ENCODE results near the gene ITGA3. TPM values are rescaled to one million over a fixed set of nuclear protein-coding genes. Genes with fewer than 3 reads are reported as not detected.

The ITGA3 gene
- total RNA-seq, 2 donors from 2014 or later = 26.5 to 35.9 TPM

DNA sequence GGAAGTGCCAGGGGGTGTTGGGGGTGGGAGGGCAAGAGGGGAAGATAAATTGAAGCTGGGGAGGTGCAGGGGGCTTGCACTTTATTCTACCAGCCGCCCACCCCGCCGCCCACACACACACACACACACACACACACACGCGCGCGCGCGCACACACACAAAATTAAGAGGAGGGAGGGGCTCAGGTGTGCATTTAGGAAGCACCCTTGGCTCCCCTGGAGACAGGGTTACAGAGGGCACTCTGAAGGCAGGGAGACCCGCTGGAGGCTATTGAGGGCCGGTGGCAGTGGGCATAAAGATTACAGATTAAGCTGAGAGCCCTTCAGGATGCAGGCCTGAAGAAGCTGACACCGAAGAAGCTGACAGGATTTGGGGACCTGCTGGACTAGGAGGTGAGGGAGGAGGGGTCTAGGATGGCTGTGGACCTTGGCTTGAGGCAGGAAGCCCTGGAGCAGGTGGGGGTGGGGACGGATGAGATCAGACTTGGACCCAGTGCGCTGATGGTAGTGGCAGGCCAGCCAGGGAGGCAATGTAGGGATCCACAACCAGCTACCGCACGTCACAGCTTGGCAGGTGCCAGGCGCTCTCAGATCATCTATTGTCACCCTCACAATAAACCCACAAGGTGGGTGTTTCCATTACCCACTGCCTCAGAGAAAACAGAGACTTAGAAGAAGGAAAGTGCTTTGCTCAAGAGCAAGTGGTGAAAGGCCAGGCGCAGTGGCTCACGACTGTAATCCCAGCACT, 74.8 kb downstream of the ITGA3 start:
- ATAC-seq = peak in 1 of 2 donors; percentile 15

DNA sequence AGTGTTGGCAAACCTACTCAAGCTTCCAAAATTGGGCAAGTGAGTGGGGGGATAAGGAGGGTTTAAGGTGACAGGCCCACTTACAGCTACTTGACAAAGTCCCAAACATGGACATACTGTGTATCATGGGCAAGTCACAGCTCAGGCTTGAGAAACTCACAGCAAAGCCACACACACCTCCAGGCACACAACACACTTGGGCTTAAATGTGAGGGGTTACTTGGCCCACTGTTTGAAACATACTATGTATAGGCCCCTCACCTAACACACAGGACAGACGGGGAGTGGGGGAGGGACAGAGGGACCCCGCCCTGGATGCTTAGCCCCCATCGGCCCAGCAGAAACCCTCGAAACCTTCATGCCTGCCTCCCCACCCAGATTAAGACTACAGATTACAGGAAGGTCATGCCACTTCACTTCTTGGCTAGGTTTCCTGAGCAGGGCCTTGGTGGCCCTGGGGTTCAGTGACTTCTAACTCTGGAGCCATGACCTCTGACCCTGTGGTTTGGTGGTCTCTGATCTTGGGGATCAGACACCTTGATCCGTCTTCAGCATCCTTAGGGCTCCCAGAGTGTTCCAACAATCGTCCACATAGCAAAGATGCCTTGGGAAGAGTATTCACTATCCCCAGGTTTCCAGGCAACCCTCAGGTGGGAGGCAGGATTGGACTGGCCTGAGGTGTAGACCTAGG, 76.3 kb downstream of the ITGA3 start:
- no peak for ATAC-seq
- intact Hi-C loops (cut with DNase I) = no loop called here
- no peak for DNase-seq

More for the DNA sequence above, 74.8 kb downstream of the ITGA3 start:
- no peak for DNase-seq
- intact Hi-C loops (cut with DNase I) = no loop called here

DNA sequence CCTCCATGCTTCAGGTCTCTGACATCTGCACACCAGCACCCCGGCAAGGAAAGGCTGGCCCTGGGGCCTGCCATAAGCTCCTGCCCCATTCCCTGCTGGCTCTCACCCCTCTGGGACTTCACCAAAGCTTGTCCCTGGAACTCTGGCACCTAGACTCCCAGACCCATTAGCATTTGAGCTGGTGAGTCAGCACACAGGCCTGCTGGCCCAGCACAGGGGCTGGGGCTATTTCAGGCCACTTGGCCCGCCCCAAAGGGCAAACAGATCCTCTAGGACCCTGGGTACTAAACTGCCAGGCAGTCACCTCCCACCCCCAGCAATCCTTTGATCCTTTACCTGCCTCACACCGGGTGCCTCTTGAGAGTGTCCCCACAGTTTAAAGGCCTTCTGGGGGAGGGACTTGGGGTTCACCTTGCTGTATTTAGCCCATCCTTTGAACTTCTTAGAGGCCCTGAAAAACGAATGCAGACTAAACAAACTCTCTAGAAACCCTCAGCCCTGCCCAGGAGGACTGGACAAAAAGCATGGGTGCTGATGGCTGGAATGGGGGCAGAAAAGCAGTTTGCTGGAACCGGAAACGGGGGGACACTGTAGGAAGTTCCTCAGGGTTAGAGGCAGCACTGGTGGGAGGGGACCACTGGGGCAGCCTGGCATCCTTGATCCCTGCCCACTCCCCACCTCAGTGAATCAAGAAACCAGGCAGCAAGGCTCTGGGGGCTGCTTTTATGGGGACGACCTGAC, 77.3 kb downstream of the ITGA3 start:
- peak; percentile 59 to 68 for ATAC-seq
- DNase-seq = no peak
- intact Hi-C loops (cut with DNase I) = no loop called here

DNA sequence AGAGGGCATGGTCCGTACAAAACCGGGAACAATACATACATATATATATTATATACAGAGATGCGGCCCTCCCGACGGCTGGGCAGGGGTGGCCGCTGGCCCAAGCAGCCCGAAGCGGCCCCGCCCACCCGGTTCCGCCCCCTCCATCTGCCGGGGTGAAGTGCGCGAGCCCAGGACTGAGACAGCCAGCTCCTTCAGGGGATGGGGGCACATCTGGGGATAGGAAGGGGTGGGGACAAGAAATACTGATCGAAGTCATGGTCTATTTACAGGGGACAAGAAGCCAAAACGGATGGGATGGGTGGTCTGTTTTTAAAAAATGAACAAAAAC, 77.8 kb downstream of the ITGA3 start:
- DNase-seq (no peak), ATAC-seq (peak in 1 of 2 donors; percentile 7)
- intact Hi-C loops (cut with DNase I) = no loop called here

DNA sequence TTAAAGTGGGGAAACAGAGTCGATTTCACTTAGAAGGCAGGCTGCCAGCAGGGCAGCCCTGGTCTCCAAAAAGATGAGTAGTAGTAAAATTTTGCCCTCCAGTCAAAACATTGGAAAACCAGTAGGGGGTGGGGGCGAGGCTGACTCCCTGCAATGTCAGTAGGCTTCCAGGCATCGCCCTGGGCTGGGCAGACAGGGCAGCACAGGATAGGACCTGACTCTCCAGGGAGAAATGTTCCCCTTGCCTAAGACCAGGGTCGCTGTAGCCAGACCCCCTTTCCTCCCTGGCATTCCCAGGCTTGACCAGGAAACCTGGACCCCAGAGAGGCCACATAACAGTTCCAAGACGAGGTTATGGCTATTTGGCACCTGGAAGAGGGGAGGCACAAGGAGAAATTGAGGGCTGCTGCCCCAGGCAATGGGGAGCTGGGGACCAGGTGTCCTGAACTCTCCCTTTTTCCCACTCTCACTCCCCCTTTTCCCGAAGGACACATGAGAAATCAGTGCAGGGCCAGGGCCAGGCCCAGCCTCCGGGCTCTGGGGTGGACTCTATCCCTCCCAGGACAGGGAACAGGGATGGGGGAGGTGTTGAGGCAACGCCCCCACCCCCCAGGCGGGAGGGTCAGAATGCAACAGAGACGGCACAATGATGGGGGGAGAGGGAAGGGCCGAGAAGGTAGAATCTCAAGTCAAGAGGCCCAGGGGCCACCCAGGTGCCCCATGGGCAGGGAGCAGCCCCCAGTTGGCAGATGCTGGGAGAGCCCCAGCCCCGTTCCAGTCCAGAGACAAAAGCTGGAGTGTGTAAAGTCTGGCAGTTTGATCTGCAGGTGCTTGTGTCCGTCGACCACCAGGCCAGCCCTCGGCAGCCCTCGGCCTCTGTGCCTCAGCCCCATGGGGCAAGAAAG, 78.5 kb downstream of the ITGA3 start:
- ATAC-seq (no peak), DNase-seq (no peak)
- intact Hi-C loops (cut with DNase I) = no loop called here

DNA sequence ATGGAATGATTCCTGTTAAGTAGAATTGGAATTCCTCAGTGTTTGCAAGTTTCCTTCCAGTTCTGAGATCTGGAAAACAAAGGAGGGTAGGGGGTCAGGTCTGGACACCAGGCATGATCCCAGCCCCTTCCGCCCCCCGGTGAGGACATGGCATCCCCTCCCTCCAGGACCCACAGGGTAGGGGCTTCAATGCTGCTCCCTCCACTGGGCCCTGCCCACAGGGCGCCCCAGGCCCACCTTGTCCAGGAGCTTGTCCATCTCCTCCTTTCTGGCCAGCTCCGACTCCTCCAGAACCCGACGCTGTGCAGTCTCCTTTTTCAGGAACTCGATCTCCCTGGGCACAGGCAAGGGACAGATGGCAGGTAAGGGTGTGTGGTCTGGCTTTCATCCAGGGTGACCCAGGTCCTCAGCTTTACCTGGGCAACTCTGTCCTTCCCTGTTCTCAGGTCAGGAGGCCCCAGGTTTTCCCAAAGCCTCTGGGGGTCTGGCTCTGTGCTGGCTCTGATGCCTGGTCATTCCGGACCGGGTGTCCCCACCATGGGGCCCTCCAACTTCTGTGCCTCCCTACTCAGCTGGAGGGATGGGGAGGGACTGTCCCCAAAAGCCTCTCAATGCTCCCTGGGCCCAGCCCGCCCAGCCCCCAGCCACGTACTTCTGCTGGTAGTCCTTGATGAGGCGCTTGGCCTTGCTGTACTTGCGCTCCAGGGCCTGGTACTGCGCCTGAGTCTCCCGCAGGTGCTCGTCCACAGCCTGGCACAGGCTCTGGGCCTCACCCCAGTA, 79.6 kb downstream of the ITGA3 start:
- intact Hi-C loops (cut with DNase I) = no loop called here
- ATAC-seq (no peak), DNase-seq (no peak)

DNA sequence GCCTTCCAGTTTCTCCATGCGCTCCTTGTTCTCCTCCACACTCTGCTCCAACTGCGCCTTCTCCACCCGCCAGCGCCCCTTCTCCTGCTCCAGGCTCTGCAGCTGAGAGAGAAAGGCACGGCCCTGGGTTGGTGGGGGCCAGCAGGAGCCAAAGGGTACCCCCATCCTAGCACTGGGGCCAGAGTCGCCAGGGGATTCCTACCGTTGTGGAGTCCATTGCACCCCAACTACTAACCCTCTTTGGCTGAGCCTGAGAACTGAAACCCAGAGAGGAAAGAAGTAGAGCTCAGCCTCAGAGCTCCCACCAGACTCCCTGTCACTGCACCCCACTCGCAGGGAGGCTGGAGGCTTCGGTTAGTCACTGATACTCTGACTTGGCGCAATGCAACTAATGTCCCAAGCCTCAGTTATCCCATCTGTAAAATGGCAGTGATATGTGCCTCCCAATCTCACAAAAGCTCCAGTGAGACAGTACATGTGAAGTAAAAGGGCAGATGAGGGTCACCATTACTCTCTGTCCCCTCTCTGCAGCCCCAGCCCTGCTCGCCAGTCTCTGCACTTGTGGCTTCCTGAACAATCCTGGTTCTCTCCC, 80.3 kb downstream of the ITGA3 start:
- ATAC-seq = no peak
- intact Hi-C loops (cut with DNase I) = no loop called here

DNA sequence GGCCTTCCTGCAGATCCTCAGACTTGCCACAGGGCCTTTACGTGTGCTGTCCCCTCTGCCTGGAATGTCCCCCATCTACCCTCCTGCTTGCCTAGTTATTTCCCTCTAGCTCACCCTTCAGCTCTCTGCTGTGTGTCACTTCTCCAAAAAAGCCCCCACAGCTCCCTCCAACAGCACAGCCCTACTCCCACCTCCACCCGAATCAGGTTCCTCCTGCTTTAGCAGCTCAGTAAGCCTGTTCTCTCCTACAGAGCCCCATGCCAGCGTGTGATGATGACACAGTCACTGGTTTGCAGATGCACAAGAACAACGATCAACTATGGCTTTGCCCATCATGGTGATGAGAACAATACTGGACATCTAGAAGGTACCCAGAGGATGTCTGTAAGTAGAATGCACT, 81.1 kb downstream of the ITGA3 start:
- ATAC-seq (no peak), DNase-seq (no peak)
- intact Hi-C loops (cut with DNase I) = no loop called here

More for the DNA sequence above, 80.3 kb downstream of the ITGA3 start:
- DNase-seq = no peak

DNA sequence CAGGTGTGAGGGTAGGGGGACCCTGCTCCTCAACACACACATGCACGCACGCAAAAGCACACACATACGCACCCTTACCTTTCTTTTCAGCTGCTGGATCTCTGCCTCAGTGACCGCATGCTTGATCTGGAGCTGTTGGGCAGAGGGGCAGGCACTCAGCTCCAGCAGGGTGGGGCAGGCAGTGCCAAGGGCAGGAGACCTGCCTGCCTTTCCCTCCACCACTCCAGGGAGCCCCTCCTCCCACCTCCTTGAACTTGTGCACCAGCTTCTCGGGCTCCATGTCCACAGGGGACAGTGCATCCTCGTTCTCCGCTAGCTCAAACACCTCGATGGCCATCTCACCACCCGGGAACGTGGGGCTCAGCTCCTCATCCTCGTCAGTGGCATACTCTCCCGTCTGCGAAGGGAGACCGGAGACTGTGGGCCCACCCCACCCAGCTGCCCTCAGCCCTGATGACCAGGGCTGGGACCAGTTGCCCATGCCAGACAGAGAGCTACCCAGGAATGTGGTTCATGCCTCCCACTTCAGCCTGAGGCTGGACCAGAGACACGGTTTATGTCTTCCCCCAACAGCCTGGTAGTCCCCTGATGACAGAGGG, 83.4 kb downstream of the ITGA3 start:
- DNase-seq (no peak), ATAC-seq (no peak)
- intact Hi-C loops (cut with DNase I) = no loop called here

Other genes starting within 250 kb of the ITGA3 start
- not detected for gene TAC4, start 208.0 kb upstream of the ITGA3 start, total RNA-seq
- gene DLX4, start 86.9 kb upstream of the ITGA3 start, total RNA-seq = under 1 TPM; 0.13 to 0.27 TPM
- gene DLX3, start 60.9 kb upstream of the ITGA3 start, total RNA-seq = under 1 TPM in 1 of 2 donors, not detected in 1; 0.16 TPM
- 100 to 1,000 TPM; 156 to 203 TPM for gene PDK2, start 39.2 kb downstream of the ITGA3 start, total RNA-seq
- gene SAMD14, start 74.0 kb downstream of the ITGA3 start, total RNA-seq = 1 to 10 TPM; 1.6 to 2.1 TPM
- 10 to 100 TPM; 35.8 to 43.4 TPM for gene PPP1R9B, start 94.6 kb downstream of the ITGA3 start, total RNA-seq
- gene SGCA, start 109.9 kb downstream of the ITGA3 start, total RNA-seq = 100 to 1,000 TPM in 1 of 2 donors, 10 to 100 TPM in 1; 96.3 to 131 TPM
- 100 to 1,000 TPM; 106 to 151 TPM for gene COL1A1, start 145.5 kb downstream of the ITGA3 start, total RNA-seq
- gene TMEM92, start 218.4 kb downstream of the ITGA3 start, total RNA-seq = under 1 TPM; 0.10 to 0.65 TPM

Data from left cardiac atrium (tissue), 4 donors.